ENCODE measurements around the gene POLR2F. TPM values are rescaled to one million over a fixed set of nuclear protein-coding genes. Genes with fewer than 3 reads are reported as not detected.
A peak's percentile ranks its signal among the peaks of the same experiment; 100 is the strongest.
"Not testable (repeated sequence)": the region's sequence is repeated elsewhere in the genome, so short reads cannot be mapped to it uniquely, and the experiment has no call there.

Gene POLR2F
- total and polyA plus RNA-seq, 12 donors = 62.4 to 200 (median 79.4) TPM

DNA sequence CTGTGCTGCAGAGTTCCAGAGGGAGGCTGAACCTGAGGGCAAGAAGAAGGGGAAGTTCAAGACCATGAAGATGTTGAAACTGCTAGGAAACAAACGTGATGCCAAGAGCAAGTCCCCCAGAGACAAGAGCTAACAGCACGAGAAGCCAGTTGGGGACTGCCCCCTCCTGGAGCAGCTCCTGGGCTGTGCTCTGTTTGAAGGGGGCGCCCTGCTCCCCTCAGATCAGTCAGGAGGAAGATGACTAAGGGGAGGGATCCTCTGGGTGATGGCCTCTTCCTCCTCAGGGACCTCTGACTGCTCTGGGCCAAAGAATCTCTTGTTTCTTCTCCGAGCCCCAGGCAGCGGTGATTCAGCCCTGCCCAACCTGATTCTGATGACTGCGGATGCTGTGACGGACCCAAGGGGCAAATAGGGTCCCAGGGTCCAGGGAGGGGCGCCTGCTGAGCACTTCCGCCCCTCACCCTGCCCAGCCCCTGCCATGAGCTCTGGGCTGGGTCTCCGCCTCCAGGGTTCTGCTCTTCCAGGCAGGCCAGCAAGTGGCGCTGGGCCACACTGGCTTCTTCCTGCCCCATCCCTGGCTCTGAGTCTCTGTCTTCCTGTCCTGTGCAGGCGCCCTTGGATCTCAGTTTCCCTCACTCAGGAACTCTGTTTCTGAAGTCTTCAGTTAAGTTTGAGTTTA, 12.7 kb upstream of the POLR2F start:
- H3K27me3 ChIP-seq = no peaks in the 10 kb centered on the region
- H3K4me1 ChIP-seq = peaks cover 0 to 5% (median 0%) of the 10 kb centered on the region in 9 donors
- no peak overlapping the region for H3K4me3 ChIP-seq
- H3K27ac ChIP-seq = no peak overlapping the region
- TF ChIP-seq, protein P1, sequence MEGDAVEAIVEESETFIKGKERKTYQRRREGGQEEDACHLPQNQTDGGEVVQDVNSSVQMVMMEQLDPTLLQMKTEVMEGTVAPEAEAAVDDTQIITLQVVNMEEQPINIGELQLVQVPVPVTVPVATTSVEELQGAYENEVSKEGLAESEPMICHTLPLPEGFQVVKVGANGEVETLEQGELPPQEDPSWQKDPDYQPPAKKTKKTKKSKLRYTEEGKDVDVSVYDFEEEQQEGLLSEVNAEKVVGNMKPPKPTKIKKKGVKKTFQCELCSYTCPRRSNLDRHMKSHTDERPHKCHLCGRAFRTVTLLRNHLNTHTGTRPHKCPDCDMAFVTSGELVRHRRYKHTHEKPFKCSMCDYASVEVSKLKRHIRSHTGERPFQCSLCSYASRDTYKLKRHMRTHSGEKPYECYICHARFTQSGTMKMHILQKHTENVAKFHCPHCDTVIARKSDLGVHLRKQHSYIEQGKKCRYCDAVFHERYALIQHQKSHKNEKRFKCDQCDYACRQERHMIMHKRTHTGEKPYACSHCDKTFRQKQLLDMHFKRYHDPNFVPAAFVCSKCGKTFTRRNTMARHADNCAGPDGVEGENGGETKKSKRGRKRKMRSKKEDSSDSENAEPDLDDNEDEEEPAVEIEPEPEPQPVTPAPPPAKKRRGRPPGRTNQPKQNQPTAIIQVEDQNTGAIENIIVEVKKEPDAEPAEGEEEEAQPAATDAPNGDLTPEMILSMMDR (IDR thresholded peaks at IDR 0.05) = no peak
- ATAC-seq (peak in 1 of 8 donors; percentile 45), DNase-seq (no peak)
- peaks cover 0 to 89% (median 36%) of the 10 kb centered on the region in 9 donors for H3K36me3 ChIP-seq
- no peaks in the 10 kb centered on the region for H3K9me3 ChIP-seq
- 68 to 76% methylated on average over 12 of the region's 12 CpGs for WGBS, 2 donors
- intact Hi-C loops (cut with DNase I) = no loop called here

DNA sequence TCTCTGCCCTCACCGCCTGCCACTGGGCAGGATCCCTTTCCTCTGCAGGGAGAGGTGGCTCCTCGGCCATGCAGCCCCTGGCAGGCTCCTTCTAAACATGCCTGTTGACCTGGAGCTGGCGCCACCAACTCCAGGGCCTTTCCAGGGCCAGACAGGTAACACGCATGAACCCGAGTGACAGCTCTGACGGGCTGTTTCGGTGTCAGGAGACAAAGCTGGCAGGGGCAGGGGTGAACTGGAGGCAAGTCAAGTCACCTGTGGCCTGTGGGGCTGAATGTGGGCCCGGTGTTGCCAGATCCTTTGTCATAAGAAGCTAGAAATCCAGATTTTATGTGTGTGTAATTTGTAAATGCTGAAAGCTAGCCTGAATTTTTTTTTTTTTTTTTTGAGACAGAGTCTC, 11.4 kb upstream of the POLR2F start:
- TF ChIP-seq, protein P1 (IDR thresholded peaks at IDR 0.05) = no peak
- H3K27ac ChIP-seq = no peak overlapping the region
- H3K9me3 ChIP-seq = no peaks in the 10 kb centered on the region
- intact Hi-C loops (cut with DNase I) = no loop called here
- DNase-seq (no peak), ATAC-seq (no peak)
- H3K27me3 ChIP-seq = no peaks in the 10 kb centered on the region
- H3K4me3 ChIP-seq = no peak overlapping the region
- WGBS, 2 donors = 96 to 97% methylated on average over 8 of the region's 8 CpGs
- peaks cover 0 to 76% (median 36%) of the 10 kb centered on the region in 9 donors for H3K36me3 ChIP-seq
- peaks cover 0 to 5% (median 0%) of the 10 kb centered on the region in 9 donors for H3K4me1 ChIP-seq

DNA sequence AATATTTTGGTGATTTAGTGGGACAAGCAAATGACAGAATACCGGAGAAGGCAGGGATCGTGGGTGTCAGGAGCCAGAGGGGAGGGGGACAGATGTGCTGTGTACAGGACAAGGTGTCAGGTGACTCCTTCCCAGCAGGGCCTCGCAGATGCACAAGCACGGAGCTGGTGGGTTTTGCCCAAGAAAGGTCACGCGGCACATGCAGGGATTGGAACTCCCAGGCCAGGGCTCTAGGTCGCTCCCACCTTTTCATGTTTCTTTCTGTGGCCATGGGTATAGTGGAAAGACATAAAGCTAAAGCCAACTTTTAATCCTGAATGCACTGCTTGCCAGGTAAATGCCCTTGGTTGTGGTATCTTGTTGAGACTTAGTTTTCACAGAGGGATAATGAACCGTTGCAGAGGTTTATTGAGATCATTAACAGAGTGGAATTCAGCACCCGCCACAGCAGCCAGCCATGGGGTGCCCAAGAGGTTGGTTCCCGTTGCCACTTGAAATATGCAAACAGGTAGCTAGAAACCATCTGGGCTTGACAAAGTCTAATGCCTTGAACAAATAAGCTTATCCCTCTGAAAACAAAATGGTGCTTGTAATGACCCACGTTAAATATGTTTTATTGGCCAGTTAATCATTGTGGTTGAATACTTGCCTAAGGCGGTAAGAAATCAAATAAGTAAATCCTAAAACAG, 10.2 kb upstream of the POLR2F start:
- DNase-seq (no peak), ATAC-seq (no peak)
- H3K36me3 ChIP-seq = peaks cover 0 to 64% (median 24%) of the 10 kb centered on the region in 9 donors
- no peak overlapping the region for H3K4me3 ChIP-seq
- no peaks in the 10 kb centered on the region for H3K27me3 ChIP-seq
- no peak overlapping the region for H3K27ac ChIP-seq
- no peaks in the 10 kb centered on the region for H3K9me3 ChIP-seq
- H3K4me1 ChIP-seq = peaks cover 0 to 5% (median 0%) of the 10 kb centered on the region in 9 donors
- WGBS, 2 donors = 92 to 93% methylated on average over 12 of the region's 12 CpGs
- intact Hi-C loops (cut with DNase I) = no loop called here
- TF ChIP-seq, protein P1 (IDR thresholded peaks at IDR 0.05) = no peak

GRCh38 chr22:37943825-37944198, 9.7 kb upstream of the POLR2F start:
- DNase-seq (no peak), ATAC-seq (no peak)
- Histone ChIP-seq H3K27me3 (no peaks in the 10 kb centered on the region), H3K27ac (no peak overlapping the region), H3K9me3 (no peaks in the 10 kb centered on the region), H3K4me3 (no peak overlapping the region), H3K36me3 (peaks cover 0 to 59% (median 21%) of the 10 kb centered on the region in 9 donors), H3K4me1 (peaks cover 0 to 5% (median 0%) of the 10 kb centered on the region in 9 donors)
- TF ChIP-seq, protein P1 (IDR thresholded peaks at IDR 0.05) = no peak
- 91 to 95% methylated on average over 7 of the region's 7 CpGs for WGBS, 2 donors
- intact Hi-C loops (cut with DNase I) = no loop called here

GRCh38 chr22:37944423-37944822, 9.1 kb upstream of the POLR2F start:
- H3K4me1 ChIP-seq; intact Hi-C loops (cut with DNase I); H3K4me3 ChIP-seq; H3K27ac ChIP-seq; H3K9me3 ChIP-seq; ATAC-seq; H3K27me3 ChIP-seq; DNase-seq: not testable (repeated sequence)
- WGBS, 2 donors = 90 to 92% methylated on average over 11 of the region's 11 CpGs
- peaks cover 0 to 53% (median 17%) of the 10 kb centered on the region in 9 donors for H3K36me3 ChIP-seq

GRCh38 chr22:37947142-37947795, 6.2 kb upstream of the POLR2F start:
- intact Hi-C loops (cut with DNase I); H3K9me3 ChIP-seq; H3K27me3 ChIP-seq; H3K4me1 ChIP-seq; DNase-seq; ATAC-seq; H3K4me3 ChIP-seq; H3K27ac ChIP-seq: not testable (repeated sequence)
- 94% methylated on average over 14 of the region's 14 CpGs for WGBS, 2 donors
- H3K36me3 ChIP-seq = peaks cover 0 to 24% (median 0%) of the 10 kb centered on the region in 9 donors
